Measurements from ENCODE around the gene ARRB2.

- TF ChIP-seq CTCF (conservative IDR thresholded peaks at IDR 0.05; ENCODE audit: low read depth, low read length) (no peak), EZH2 (IDR thresholded peaks at IDR 0.05; ENCODE audit: borderline replicate concordance, low read depth, low read length, poor library complexity, severe bottlenecking) (no peak)
Measured at GRCh38 chr17:4708436-4708835, 2.0 kb upstream of the ARRB2 start.

Measured in A673 (cell line).